ENCODE data around the gene RNF148.

RNF148 gene

GRCh38 chr7:122738947-122739346 is 36.2 kb upstream of the RNF148 start:
- TF ChIP-seq MYC (IDR thresholded peaks at IDR 0.05; ENCODE audit: low read depth, low read length) (no peak), POLR2A (IDR thresholded peaks at IDR 0.05; ENCODE audit: extremely low read depth, insufficient read length) (no peak), CTCF (IDR thresholded peaks at IDR 0.05; ENCODE audit: low read depth, low read length) (no peak)
- TF ChIP-seq, protein P1, sequence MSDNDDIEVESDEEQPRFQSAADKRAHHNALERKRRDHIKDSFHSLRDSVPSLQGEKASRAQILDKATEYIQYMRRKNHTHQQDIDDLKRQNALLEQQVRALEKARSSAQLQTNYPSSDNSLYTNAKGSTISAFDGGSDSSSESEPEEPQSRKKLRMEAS (IDR thresholded peaks at IDR 0.05; ENCODE audit: low read depth, low read length): no peak
- H3K4me3 ChIP-seq (ENCODE audit: low read depth, low read length): no peak overlapping the region
- DNase-seq (ENCODE audit: low read depth): no peak

- no peak overlapping the region for H3K4me3 ChIP-seq (ENCODE audit: low read depth, low read length)
- no peak for DNase-seq (ENCODE audit: low read depth)
- TF ChIP-seq POLR2A (IDR thresholded peaks at IDR 0.05; ENCODE audit: extremely low read depth, insufficient read length) (no peak), MYC (IDR thresholded peaks at IDR 0.05; ENCODE audit: low read depth, low read length) (no peak), CTCF (IDR thresholded peaks at IDR 0.05; ENCODE audit: low read depth, low read length) (no peak)
- TF ChIP-seq, protein P1 (IDR thresholded peaks at IDR 0.05; ENCODE audit: low read depth, low read length): no peak
Measured at GRCh38 chr7:122736183-122736582, 33.5 kb upstream of the RNF148 start.

DNA sequence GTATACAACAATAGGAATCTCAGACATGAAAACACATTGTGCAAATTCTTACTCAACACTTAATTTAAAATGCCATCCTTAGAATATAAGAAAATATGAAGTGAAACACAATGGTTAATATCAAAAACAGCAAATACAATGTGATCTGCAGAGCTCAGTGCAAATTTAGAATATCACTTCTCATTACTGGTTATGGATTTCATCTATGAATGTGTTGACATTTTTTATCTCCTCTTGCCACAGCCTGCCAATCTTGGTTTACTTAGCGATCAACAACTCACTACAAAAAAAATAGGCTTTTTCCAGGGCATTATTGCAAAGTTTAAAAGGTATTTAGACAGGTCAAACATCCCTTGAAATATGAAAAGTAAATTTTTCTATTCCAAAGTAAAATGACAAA is 25.0 kb upstream of the RNF148 start:
- DNase-seq (ENCODE audit: low read depth): no peak
- H3K4me3 ChIP-seq (ENCODE audit: low read depth, low read length): no peak overlapping the region
- TF ChIP-seq POLR2A (IDR thresholded peaks at IDR 0.05; ENCODE audit: extremely low read depth, insufficient read length) (no peak), MYC (IDR thresholded peaks at IDR 0.05; ENCODE audit: low read depth, low read length) (no peak), CTCF (IDR thresholded peaks at IDR 0.05; ENCODE audit: low read depth, low read length) (no peak)
- TF ChIP-seq, protein P1 (IDR thresholded peaks at IDR 0.05; ENCODE audit: low read depth, low read length): no peak

- H3K4me3 ChIP-seq (ENCODE audit: low read depth, low read length): no peak overlapping the region
- TF ChIP-seq POLR2A (IDR thresholded peaks at IDR 0.05; ENCODE audit: extremely low read depth, insufficient read length) (no peak), MYC (IDR thresholded peaks at IDR 0.05; ENCODE audit: low read depth, low read length) (no peak), CTCF (IDR thresholded peaks at IDR 0.05; ENCODE audit: low read depth, low read length) (no peak)
- TF ChIP-seq, protein P1 (IDR thresholded peaks at IDR 0.05; ENCODE audit: low read depth, low read length): no peak
- DNase-seq (ENCODE audit: low read depth): no peak
Measured at GRCh38 chr7:122727354-122727753, 24.6 kb upstream of the RNF148 start.

DNA sequence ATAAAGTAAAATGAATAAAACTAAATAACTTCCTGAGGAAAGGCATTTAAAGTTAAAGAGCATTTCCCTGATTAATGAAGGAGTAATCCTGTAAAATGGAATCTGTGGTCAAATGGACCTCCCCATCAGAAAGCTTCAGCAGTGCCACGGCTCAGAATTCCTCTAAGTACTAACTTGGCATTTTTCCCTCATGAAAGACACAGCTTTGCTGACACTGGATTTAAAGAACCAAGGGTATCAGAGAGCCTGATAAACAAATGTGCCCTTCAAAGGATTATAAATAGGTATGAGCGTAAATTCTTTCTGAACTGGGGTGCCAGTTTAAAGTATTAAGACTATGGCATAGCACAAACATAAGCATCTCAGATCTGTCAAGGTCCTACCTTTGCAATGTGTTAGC is 24.2 kb upstream of the RNF148 start:
- no peak overlapping the region for H3K4me3 ChIP-seq (ENCODE audit: low read depth, low read length)
- TF ChIP-seq MYC (IDR thresholded peaks at IDR 0.05; ENCODE audit: low read depth, low read length) (no peak), POLR2A (IDR thresholded peaks at IDR 0.05; ENCODE audit: extremely low read depth, insufficient read length) (no peak), CTCF (IDR thresholded peaks at IDR 0.05; ENCODE audit: low read depth, low read length) (no peak)
- TF ChIP-seq, protein P1 (IDR thresholded peaks at IDR 0.05; ENCODE audit: low read depth, low read length): no peak
- DNase-seq (ENCODE audit: low read depth): no peak

- TF ChIP-seq POLR2A (IDR thresholded peaks at IDR 0.05; ENCODE audit: extremely low read depth, insufficient read length) (no peak), CTCF (IDR thresholded peaks at IDR 0.05; ENCODE audit: low read depth, low read length) (no peak), MYC (IDR thresholded peaks at IDR 0.05; ENCODE audit: low read depth, low read length) (no peak)
- TF ChIP-seq, protein P1 (IDR thresholded peaks at IDR 0.05; ENCODE audit: low read depth, low read length): no peak
- DNase-seq (ENCODE audit: low read depth): no peak
- no peak overlapping the region for H3K4me3 ChIP-seq (ENCODE audit: low read depth, low read length)
Measured at GRCh38 chr7:122724366-122724765, 21.6 kb upstream of the RNF148 start.
